Measurements from ENCODE around the gene GRIP2. TPM values are rescaled to one million over a fixed set of nuclear protein-coding genes. Genes with fewer than 3 reads are reported as not detected.

The GRIP2 gene
- total RNA-seq, 1 donor: 1.4 TPM

GRCh38 chr3:14520967-14521366, 19.2 kb downstream of the GRIP2 start:
- H3K4me3 ChIP-seq (ENCODE audit: insufficient read depth, low read length): no peak overlapping the region

GRCh38 chr3:14520149-14520548, 20.0 kb downstream of the GRIP2 start:
- Histone ChIP-seq H2AFZ (ENCODE audit: low read length) (no peak overlapping the region), H3K4me3 (ENCODE audit: insufficient read depth, low read length) (no peak overlapping the region), H3K79me2 (ENCODE audit: insufficient read depth, low read length) (no peaks in the 10 kb centered on the region), H3K4me1 (ENCODE audit: insufficient read depth, low read length) (no peaks in the 10 kb centered on the region), H3K9me3 (ENCODE audit: low read depth, low read length) (no peaks in the 10 kb centered on the region), H3K27me3 (ENCODE audit: insufficient read depth, low read length) (no peaks in the 10 kb centered on the region), H3K4me2 (ENCODE audit: insufficient read depth, low read length) (no peak overlapping the region), H3K36me3 (ENCODE audit: insufficient read depth, low read length) (no peaks in the 10 kb centered on the region), H4K20me1 (ENCODE audit: insufficient read depth, low read length) (no peaks in the 10 kb centered on the region), H3K27ac (ENCODE audit: low read depth, low read length) (no peak overlapping the region)
- TF ChIP-seq CTCF (IDR thresholded peaks at IDR 0.05; ENCODE audit: extremely low read depth, low read depth, low read length): no peak
- peak; percentile 29 for DNase-seq (ENCODE audit: insufficient read length, low spot score, missing footprints)

More at GRCh38 chr3:14520967-14521366, 19.2 kb downstream of the GRIP2 start:
- no peak for TF ChIP-seq CTCF (IDR thresholded peaks at IDR 0.05; ENCODE audit: extremely low read depth, low read depth, low read length)
- H3K79me2 ChIP-seq (ENCODE audit: insufficient read depth, low read length): no peaks in the 10 kb centered on the region
- no peak overlapping the region for H3K4me2 ChIP-seq (ENCODE audit: insufficient read depth, low read length)
- H3K27me3 ChIP-seq (ENCODE audit: insufficient read depth, low read length): no peaks in the 10 kb centered on the region
- no peaks in the 10 kb centered on the region for H4K20me1 ChIP-seq (ENCODE audit: insufficient read depth, low read length)
- H3K36me3 ChIP-seq (ENCODE audit: insufficient read depth, low read length): no peaks in the 10 kb centered on the region
- no peak overlapping the region for H2AFZ ChIP-seq (ENCODE audit: low read length)
- DNase-seq (ENCODE audit: insufficient read length, low spot score, missing footprints): peak; percentile 71
- H3K27ac ChIP-seq (ENCODE audit: low read depth, low read length): no peak overlapping the region
- H3K4me1 ChIP-seq (ENCODE audit: insufficient read depth, low read length): peaks cover 1% of the 10 kb centered on the region
- no peaks in the 10 kb centered on the region for H3K9me3 ChIP-seq (ENCODE audit: low read depth, low read length)

GRCh38 chr3:14519406-14519805, 20.7 kb downstream of the GRIP2 start:
- no peak for TF ChIP-seq CTCF (IDR thresholded peaks at IDR 0.05; ENCODE audit: extremely low read depth, low read depth, low read length)
- Histone ChIP-seq H3K4me2 (ENCODE audit: insufficient read depth, low read length) (no peak overlapping the region), H3K79me2 (ENCODE audit: insufficient read depth, low read length) (no peaks in the 10 kb centered on the region), H3K4me3 (ENCODE audit: insufficient read depth, low read length) (no peak overlapping the region), H4K20me1 (ENCODE audit: insufficient read depth, low read length) (no peaks in the 10 kb centered on the region), H2AFZ (ENCODE audit: low read length) (no peak overlapping the region), H3K9me3 (ENCODE audit: low read depth, low read length) (no peaks in the 10 kb centered on the region), H3K27me3 (ENCODE audit: insufficient read depth, low read length) (no peaks in the 10 kb centered on the region), H3K36me3 (ENCODE audit: insufficient read depth, low read length) (no peaks in the 10 kb centered on the region), H3K27ac (ENCODE audit: low read depth, low read length) (no peak overlapping the region), H3K4me1 (ENCODE audit: insufficient read depth, low read length) (no peaks in the 10 kb centered on the region)
- DNase-seq (ENCODE audit: insufficient read length, low spot score, missing footprints): peak; percentile 37

GRCh38 chr3:14518893-14519292, 21.2 kb downstream of the GRIP2 start:
- Histone ChIP-seq H2AFZ (ENCODE audit: low read length) (no peak overlapping the region), H3K36me3 (ENCODE audit: insufficient read depth, low read length) (no peaks in the 10 kb centered on the region), H3K27me3 (ENCODE audit: insufficient read depth, low read length) (no peaks in the 10 kb centered on the region), H3K4me1 (ENCODE audit: insufficient read depth, low read length) (no peaks in the 10 kb centered on the region), H4K20me1 (ENCODE audit: insufficient read depth, low read length) (no peaks in the 10 kb centered on the region), H3K9me3 (ENCODE audit: low read depth, low read length) (no peaks in the 10 kb centered on the region), H3K27ac (ENCODE audit: low read depth, low read length) (no peak overlapping the region), H3K4me2 (ENCODE audit: insufficient read depth, low read length) (no peak overlapping the region), H3K79me2 (ENCODE audit: insufficient read depth, low read length) (no peaks in the 10 kb centered on the region), H3K4me3 (ENCODE audit: insufficient read depth, low read length) (no peak overlapping the region)
- DNase-seq (ENCODE audit: insufficient read length, low spot score, missing footprints): peak; percentile 42
- no peak for TF ChIP-seq CTCF (IDR thresholded peaks at IDR 0.05; ENCODE audit: extremely low read depth, low read depth, low read length)

Data from osteoblast (primary cell).